HCT116 (cell line): ENCODE data around the gene PDXK. TPM values are rescaled to one million over a fixed set of nuclear protein-coding genes. Genes with fewer than 3 reads are reported as not detected.

Source experiments
- ATAC-seq: fragments of 200-7000 bp; cut with Tn5 transposase; 2 replicates; pipeline ENCODE4 v1.9.1; 2020; ENCODE audit warnings: mild to moderate bottlenecking, moderate library complexity
- BruUV-seq: library from RNA; stranded (reverse); fragments of 400-500 nt; replicated peaks from 2 replicates; lab custom pipeline; 2021; lab: Mats Ljungman, UMichigan
- CTCF ChIA-PET: fragments of 300-600 bp; sonication (Branson Sonifier 250); formaldehyde crosslinking; loops from one replicate; lab custom pipeline; 2021; ENCODE audit warnings: antibody characterized with exemption; lab: Charles Lee
- POLR2A ChIA-PET: fragments of 300-600, 350-600 bp; sonication (Branson Sonifier 250); formaldehyde crosslinking; loops from one replicate; lab custom pipeline; 2021; ENCODE audit warnings: antibody characterized with exemption; lab: Charles Lee
- RAD21 ChIA-PET, 2 experiments: fragments of 300-600 bp; sonication (Branson Sonifier 250); formaldehyde crosslinking; loops; one replicate each; lab custom pipeline; 2023; ENCODE audit warnings: low total read pairs in 2 of 2; ENCODE audit not compliant: uncharacterized antibody in 2 of 2, unreplicated experiment in 2 of 2, low non-redundant PET in 1 of 2; lab: Charles Lee
- DNase-seq: peaks from one replicate; pipeline ENCODE4 v3.0.0-alpha.2; 2010; ENCODE audit warnings: low read depth, low spot score
- H2AFZ ChIP-seq: fragments of 200-600 bp; shearing (Covaris generic), sonication (generic); 2 replicates; pipeline ENCODE4 v1.6.1; 2017; ENCODE audit warnings: low read depth, mixed run types, mixed read lengths, antibody characterized with exemption, low read length; ENCODE audit not compliant: poor library complexity, severe bottlenecking
- H3K27ac ChIP-seq: 2 replicates; pipeline ENCODE4 v1.5.1; 2012; ENCODE audit warnings: low read depth, low read length
- H3K27me3 ChIP-seq: fragments of 200-600 bp; sonication (generic); 2 replicates; pipeline ENCODE4 v1.6.1; 2016; ENCODE audit warnings: mixed run types, low read length, mixed read lengths; ENCODE audit not compliant: insufficient read depth
- H3K36me3 ChIP-seq, 2 experiments: fragments of 200-500 bp in 1 of 2; fragments of 200-600 bp in 1 of 2; sonication (Bioruptor generic) in 1 of 2; sonication (generic) in 1 of 2; 2 replicates each; pipeline versions ENCODE4 v1.5.1 to v1.6.1; 2014 to 2016; ENCODE audit warnings: low read length in 2 of 2, inconsistent platforms in 1 of 2, mixed read lengths in 1 of 2, mixed run types in 1 of 2; ENCODE audit not compliant: insufficient read depth in 2 of 2, control insufficient read depth in 1 of 2
- H3K4me1 ChIP-seq, 2 experiments: fragments of 200-600 bp in 1 of 2; sonication (generic) in 1 of 2; 2 replicates each; pipeline versions ENCODE4 v1.5.1 to v1.6.1; 2012 to 2017; ENCODE audit warnings: low read length in 2 of 2, inconsistent platforms in 1 of 2, mild to moderate bottlenecking in 1 of 2, mixed read lengths in 1 of 2, mixed run types in 1 of 2, moderate library complexity in 1 of 2; ENCODE audit not compliant: insufficient read depth in 2 of 2, control insufficient read depth in 1 of 2
- H3K4me2 ChIP-seq: fragments of 200-600 bp; sonication (generic); 2 replicates; pipeline ENCODE4 v1.6.1; 2017; ENCODE audit warnings: mixed run types, low read length, mixed read lengths
- H3K4me3 ChIP-seq, 2 experiments: fragments of 200-600 bp in 1 of 2; sonication (generic) in 1 of 2; replicated peaks in 1 of 2; 2 replicates each; pipeline ENCODE4 v1.5.1; 2011 to 2016; ENCODE audit warnings: low read length in 2 of 2, control low read depth in 1 of 2, low read depth in 1 of 2, mild to moderate bottlenecking in 1 of 2, mixed read lengths in 1 of 2, mixed run types in 1 of 2
- H3K79me2 ChIP-seq: fragments of 200-600 bp; sonication (generic); 2 replicates; pipeline ENCODE4 v1.6.1; 2017; ENCODE audit warnings: mild to moderate bottlenecking, mixed run types, low read length, moderate library complexity, mixed read lengths; ENCODE audit not compliant: insufficient read depth
- H3K9ac ChIP-seq: fragments of 200-600 bp; sonication (generic); 2 replicates; pipeline ENCODE4 v1.6.1; 2016; ENCODE audit warnings: low read length, mixed read lengths
- H3K9me2 ChIP-seq: fragments of 200-600 bp; sonication (generic), shearing (Covaris generic); 2 replicates; pipeline ENCODE4 v1.6.1; 2017; ENCODE audit warnings: mixed run types, mild to moderate bottlenecking, moderate library complexity; ENCODE audit not compliant: insufficient read depth
- H3K9me3 ChIP-seq, 2 experiments: fragments of 200-500 bp in 1 of 2; fragments of 200-600 bp in 1 of 2; sonication (Bioruptor generic) in 1 of 2; sonication (generic) in 1 of 2; 2 replicates each; pipeline ENCODE4 v1.6.1; 2014 to 2017; ENCODE audit warnings: low read length in 2 of 2, mixed read lengths in 2 of 2, inconsistent platforms in 1 of 2, low read depth in 1 of 2, mild to moderate bottlenecking in 1 of 2, mixed run types in 1 of 2, moderate library complexity in 1 of 2; ENCODE audit not compliant: control insufficient read depth in 1 of 2, insufficient read depth in 1 of 2
- H4K20me1 ChIP-seq: fragments of 200-600 bp; sonication (generic), shearing (Covaris generic); 2 replicates; pipeline ENCODE4 v1.6.1; 2017; ENCODE audit warnings: mixed run types, mild to moderate bottlenecking, moderate library complexity; ENCODE audit not compliant: insufficient read depth
- ATF3 ChIP-seq: IDR thresholded peaks from 2 replicates; pipeline ENCODE4 v1.6.1; 2012
- EZH2 ChIP-seq: fragments of 200-600 bp; sonication (generic); IDR thresholded peaks from 2 replicates; pipeline ENCODE4 v1.6.1; 2017; ENCODE audit warnings: antibody characterized with exemption, mixed run types
- FOSL1 ChIP-seq: IDR thresholded peaks from 2 replicates; pipeline ENCODE4 v1.6.1; 2012; ENCODE audit warnings: low read depth
- JUND ChIP-seq: IDR thresholded peaks from 2 replicates; pipeline ENCODE4 v1.6.1; 2012
- RAD21 ChIP-seq: IDR thresholded peaks from 2 replicates; pipeline ENCODE4 v1.6.1; 2012; ENCODE audit warnings: low read depth, mild to moderate bottlenecking
- SP1 ChIP-seq: IDR thresholded peaks from 2 replicates; pipeline ENCODE4 v1.6.1; 2012; ENCODE audit warnings: low read depth
- TCF7L2 ChIP-seq: IDR thresholded peaks from 2 replicates; pipeline ENCODE4 v1.7.0; 2011; ENCODE audit warnings: borderline replicate concordance, inconsistent platforms; ENCODE audit not compliant: insufficient read depth, insufficient read length; ENCODE audit errors: extremely low read depth
- intact Hi-C: fragments of 100-400 bp; cut with micrococcal nuclease; formaldehyde crosslinking; loops from 2 replicates; pipeline ENCODE4 v1.10.0; 2022
- total RNA-seq: library from RNA; stranded (reverse); gene quantifications from one replicate; pipeline ENCODE4 v1.2.1, GENCODE V29; 2021; ENCODE audit not compliant: unreplicated experiment
- TF ChIP-seq, protein P1 (sequence below): IDR thresholded peaks from 2 replicates; pipeline ENCODE4 v1.6.1; 2012

Gene PDXK
- total RNA-seq, 1 experiment from 2014 or later: 127 TPM

DNA sequence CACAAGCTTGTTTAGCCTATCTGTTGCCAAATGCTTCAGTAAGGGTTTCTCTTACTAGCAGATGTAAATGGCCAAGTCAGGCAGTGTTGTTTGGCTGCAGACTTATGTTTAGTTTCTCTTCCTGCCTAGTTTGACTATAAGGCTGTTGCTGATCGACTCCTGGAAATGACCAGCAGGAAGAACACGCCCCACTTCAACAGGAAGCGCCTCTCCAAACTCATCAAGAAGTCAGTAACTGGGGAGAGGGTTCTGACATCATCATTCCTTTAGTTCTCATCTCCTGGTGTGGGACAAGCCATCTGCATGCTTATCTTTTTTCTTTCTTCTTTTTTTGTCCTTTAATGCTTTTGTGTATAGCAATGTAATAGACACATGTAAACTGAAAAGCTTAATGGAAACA lies 34.5 kb upstream of the PDXK start:
- ChIA-PET RAD21 (no interaction called here), POLR2A (no interaction called here), CTCF (no interaction called here)
- no peak overlapping the region for H3K4me2 ChIP-seq
- intact Hi-C loops: no loop called here
- no peak overlapping the region for H3K9ac ChIP-seq
- H3K27me3 ChIP-seq: no peaks in the 10 kb centered on the region
- no peak for ATAC-seq
- no peak for TF ChIP-seq SP1
- no peak for TF ChIP-seq TCF7L2
- no peak for TF ChIP-seq FOSL1
- TF ChIP-seq EZH2: no peak
- TF ChIP-seq JUND: no peak
- no peak for TF ChIP-seq RAD21
- TF ChIP-seq ATF3: no peak
- H2AFZ ChIP-seq: no peak overlapping the region
- no peaks in the 10 kb centered on the region for H3K4me1 ChIP-seq
- H3K36me3 ChIP-seq: peaks cover 49 to 58% of the 10 kb centered on the region in 2 experiments; a peak in 3 of 4 replicates
- H3K9me2 ChIP-seq: no peaks in the 10 kb centered on the region
- peaks cover 27% of the 10 kb centered on the region for H3K79me2 ChIP-seq
- no peak for DNase-seq
- no peaks in the 10 kb centered on the region for H3K9me3 ChIP-seq
- BruUV-seq: no TSS peak
- H3K27ac ChIP-seq: no peak overlapping the region
- H3K4me3 ChIP-seq: no peak overlapping the region
- no peaks in the 10 kb centered on the region for H4K20me1 ChIP-seq

DNA sequence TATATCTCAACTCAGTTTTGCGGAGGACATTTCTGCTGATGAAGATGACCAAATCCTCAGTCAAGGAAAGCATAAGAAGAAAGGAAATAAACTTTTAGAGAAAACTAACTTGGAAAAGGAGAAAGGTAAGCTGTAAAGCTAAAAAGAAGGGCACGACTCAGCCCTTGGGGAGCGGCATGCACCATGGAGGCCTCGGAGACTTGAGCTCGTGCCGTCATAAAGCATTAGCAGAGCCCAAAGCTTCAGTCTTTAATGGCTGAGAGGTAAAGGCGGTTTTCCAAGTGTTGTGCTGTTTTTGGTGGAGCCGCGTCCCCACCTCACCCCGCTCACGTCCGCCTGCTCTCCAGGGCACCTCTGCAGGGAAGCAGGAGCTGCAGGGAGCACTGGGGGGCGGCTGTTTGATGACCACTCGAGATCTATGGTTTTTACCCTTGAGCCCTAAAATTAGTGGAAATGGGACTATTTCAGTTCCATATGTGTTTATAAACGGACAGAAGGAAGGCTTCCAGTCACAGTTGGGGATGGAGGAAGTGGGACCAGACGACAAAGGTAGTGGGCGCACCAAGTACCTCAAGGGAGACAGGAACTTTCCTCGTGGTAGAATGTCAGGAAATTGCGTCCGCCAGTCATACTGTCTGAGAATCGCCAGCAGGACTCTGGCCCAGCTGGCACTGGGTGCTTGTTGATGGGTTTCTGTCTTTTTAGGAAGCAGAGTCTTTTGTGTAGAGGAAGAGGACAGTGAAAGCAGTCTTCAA lies 31.9 kb upstream of the PDXK start:
- Histone ChIP-seq H3K9ac (no peak overlapping the region), H3K4me3 (no peak overlapping the region), H3K4me1 (no peaks in the 10 kb centered on the region)
- ATAC-seq: no peak
- BruUV-seq: no TSS peak
- CTCF ChIA-PET: no interaction called here
- RAD21 ChIA-PET: no interaction called here
- TF ChIP-seq, protein P1, sequence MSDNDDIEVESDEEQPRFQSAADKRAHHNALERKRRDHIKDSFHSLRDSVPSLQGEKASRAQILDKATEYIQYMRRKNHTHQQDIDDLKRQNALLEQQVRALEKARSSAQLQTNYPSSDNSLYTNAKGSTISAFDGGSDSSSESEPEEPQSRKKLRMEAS: no peak
- TF ChIP-seq, all 23 proteins: peak for 0
- no peak overlapping the region for H3K4me2 ChIP-seq
- H3K27me3 ChIP-seq: no peaks in the 10 kb centered on the region
- H2AFZ ChIP-seq: no peak overlapping the region
- H3K9me2 ChIP-seq: no peaks in the 10 kb centered on the region
- intact Hi-C loops: no loop called here
- no peak for DNase-seq
- H3K36me3 ChIP-seq: peaks cover 51 to 78% of the 10 kb centered on the region in 2 experiments; a peak in 3 of 4 replicates
- peaks cover 10% of the 10 kb centered on the region; the same call in 1 of the 2 replicates for H3K79me2 ChIP-seq
- POLR2A ChIA-PET: no interaction called here
- H4K20me1 ChIP-seq: no peaks in the 10 kb centered on the region
- H3K9me3 ChIP-seq: no peaks in the 10 kb centered on the region
- H3K27ac ChIP-seq: no peak overlapping the region
